Naive B cell (primary cell): ENCODE measurements around the gene FASTK. TPM values are rescaled to one million over a fixed set of nuclear protein-coding genes. Genes with fewer than 3 reads are reported as not detected.

Experiments
- ATAC-seq, 2 donors: fragments of 150-1000 bp; cut with Tn5 transposase; 2 replicates each; pipeline ENCODE4 v1.10.0; 2021; ENCODE audit warnings: low read depth in 2 of 2, mild to moderate bottlenecking in 2 of 2, moderate library complexity in 2 of 2
- DNase-seq: peaks from one replicate; pipeline ENCODE4 v3.0.0; 2022
- H3K27ac Mint-ChIP-seq, 6 donors: one replicate each; pipeline ENCODE4 v1.8.0; 2020 to 2022; ENCODE audit warnings: mild to moderate bottlenecking in 6 of 6, mixed read lengths in 6 of 6, moderate library complexity in 5 of 6, inconsistent platforms in 2 of 6
- H3K27me3 Mint-ChIP-seq, 3 donors: one replicate each; pipeline ENCODE4 v1.8.0; 2021 to 2022; ENCODE audit warnings: mixed read lengths in 3 of 3, mild to moderate bottlenecking in 1 of 3
- H3K36me3 Mint-ChIP-seq, 2 donors: one replicate each; pipeline ENCODE4 v1.8.0; 2020 to 2022; ENCODE audit warnings: mixed read lengths in 2 of 2, inconsistent platforms in 1 of 2, mild to moderate bottlenecking in 1 of 2
- H3K4me1 Mint-ChIP-seq, 3 donors: one replicate each; pipeline ENCODE4 v1.8.0; 2020 to 2022; ENCODE audit warnings: mixed read lengths in 3 of 3, inconsistent platforms in 1 of 3, mild to moderate bottlenecking in 1 of 3, moderate library complexity in 1 of 3
- H3K4me3 Mint-ChIP-seq, 8 donors: one replicate each; pipeline ENCODE4 v1.8.0; 2020 to 2022; ENCODE audit warnings: mild to moderate bottlenecking in 8 of 8, mixed read lengths in 8 of 8, moderate library complexity in 8 of 8, inconsistent platforms in 2 of 8
- H3K9me3 Mint-ChIP-seq, 7 donors: one replicate each; pipeline ENCODE4 v1.8.0; 2020 to 2022; ENCODE audit warnings: mixed read lengths in 7 of 7, mild to moderate bottlenecking in 5 of 7, inconsistent platforms in 2 of 7, moderate library complexity in 1 of 7
- polyA plus RNA-seq, 6 donors: library from polyadenylated mRNA; unstranded; fragments of 300-500 nt; fragmentation: Illumina TruSeq; gene quantifications; one replicate each; pipeline ENCODE4 v1.2.3, GENCODE V29; 2021; ENCODE audit warnings: low read depth in 6 of 6

Gene FASTK
- polyA plus RNA-seq, 6 donors from 2014 or later: 31.6 to 52.0 (median 38.1) TPM

GRCh38 chr7:151115121-151115835, 34.7 kb upstream of the FASTK start:
- Mint-ChIP-seq H3K27ac (no peak overlapping the region), H3K4me3 (peak overlapping the region in 6 of 8 donors; percentile 15 to 72 (median 48)), H3K4me1 (peaks cover 0 to 9% (median 0%) of the 10 kb centered on the region in 3 donors), H3K36me3 (no peaks in the 10 kb centered on the region), H3K9me3 (no peaks in the 10 kb centered on the region), H3K27me3 (peaks cover 22 to 58% (median 48%) of the 10 kb centered on the region in 3 donors)
- DNase-seq: no peak
- peak; percentile 25 to 40 for ATAC-seq

GRCh38 chr7:151114151-151115090, 33.8 kb upstream of the FASTK start:
- no peak for DNase-seq
- H3K36me3 Mint-ChIP-seq: no peaks in the 10 kb centered on the region
- no peak for ATAC-seq

GRCh38 chr7:151113344-151114150, 32.9 kb upstream of the FASTK start:
- no peaks in the 10 kb centered on the region for H3K9me3 Mint-ChIP-seq
- no peak for ATAC-seq
- H3K27ac Mint-ChIP-seq: no peak overlapping the region
- H3K4me1 Mint-ChIP-seq: peaks cover 0 to 7% (median 0%) of the 10 kb centered on the region in 3 donors
- no peak for DNase-seq
- H3K36me3 Mint-ChIP-seq: no peaks in the 10 kb centered on the region
- H3K27me3 Mint-ChIP-seq: peaks cover 15 to 60% (median 41%) of the 10 kb centered on the region in 3 donors
- peak overlapping the region in 7 of 8 donors; percentile 3 to 77 (median 47) for H3K4me3 Mint-ChIP-seq

More at GRCh38 chr7:151114151-151115090, 33.8 kb upstream of the FASTK start:
- Mint-ChIP-seq H3K4me1 (peaks cover 0 to 9% (median 0%) of the 10 kb centered on the region in 3 donors), H3K27ac (no peak overlapping the region), H3K9me3 (no peaks in the 10 kb centered on the region), H3K4me3 (peak overlapping the region in 5 of 8 donors; percentile 3 to 49 (median 29)), H3K27me3 (peaks cover 22 to 65% (median 50%) of the 10 kb centered on the region in 3 donors)

GRCh38 chr7:151110941-151111645, 30.5 kb upstream of the FASTK start:
- no peaks in the 10 kb centered on the region for H3K36me3 Mint-ChIP-seq

DNA sequence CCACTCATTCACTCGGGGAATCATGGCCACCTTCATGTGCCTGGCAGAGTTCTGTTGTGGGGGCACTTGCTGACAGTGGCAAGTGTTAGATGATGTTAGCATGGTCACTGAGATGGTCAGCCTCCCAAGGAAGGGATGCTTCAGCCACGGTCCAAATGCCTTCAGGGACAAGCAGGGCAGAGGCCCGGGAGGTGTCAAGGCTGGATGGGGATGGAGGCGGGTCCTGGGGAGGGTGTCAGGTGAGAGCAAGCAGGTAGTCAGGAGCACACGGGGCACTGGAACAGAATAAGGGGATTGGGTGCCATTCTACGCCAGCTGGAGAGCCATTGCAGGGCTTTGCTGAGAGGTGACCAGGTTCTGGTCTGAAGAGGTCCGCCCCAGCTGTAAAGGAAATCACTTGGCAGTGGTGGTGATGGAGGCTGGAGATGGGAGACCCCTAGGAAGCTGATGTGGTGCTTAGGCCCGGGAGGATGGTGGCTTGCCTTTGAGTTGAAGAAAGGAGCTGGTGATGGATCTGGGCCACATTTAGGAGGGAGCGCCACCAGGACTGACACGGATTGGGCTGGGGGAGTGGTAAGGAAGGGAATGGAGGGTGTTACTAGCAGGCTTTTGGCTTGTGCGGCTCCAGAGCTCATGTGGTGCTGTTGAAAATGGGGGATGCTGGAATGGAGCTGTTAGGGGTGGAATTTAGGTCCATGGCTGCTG, 29.8 kb upstream of the FASTK start:
- no peak overlapping the region for H3K4me3 Mint-ChIP-seq
- H3K4me1 Mint-ChIP-seq: peaks cover 0 to 2% (median 0%) of the 10 kb centered on the region in 3 donors
- no peak for DNase-seq
- no peaks in the 10 kb centered on the region for H3K36me3 Mint-ChIP-seq
- H3K27ac Mint-ChIP-seq: no peak overlapping the region
- H3K9me3 Mint-ChIP-seq: no peaks in the 10 kb centered on the region
- no peak for ATAC-seq
- H3K27me3 Mint-ChIP-seq: peaks cover 12 to 38% (median 23%) of the 10 kb centered on the region in 3 donors

More at GRCh38 chr7:151110941-151111645, 30.5 kb upstream of the FASTK start:
- Mint-ChIP-seq H3K27ac (no peak overlapping the region), H3K4me1 (peaks cover 0 to 7% (median 0%) of the 10 kb centered on the region in 3 donors), H3K27me3 (peaks cover 12 to 43% (median 30%) of the 10 kb centered on the region in 3 donors), H3K4me3 (no peak overlapping the region), H3K9me3 (no peaks in the 10 kb centered on the region)
- peak; percentile 88 to 90 for ATAC-seq
- DNase-seq: peak; percentile 63

DNA sequence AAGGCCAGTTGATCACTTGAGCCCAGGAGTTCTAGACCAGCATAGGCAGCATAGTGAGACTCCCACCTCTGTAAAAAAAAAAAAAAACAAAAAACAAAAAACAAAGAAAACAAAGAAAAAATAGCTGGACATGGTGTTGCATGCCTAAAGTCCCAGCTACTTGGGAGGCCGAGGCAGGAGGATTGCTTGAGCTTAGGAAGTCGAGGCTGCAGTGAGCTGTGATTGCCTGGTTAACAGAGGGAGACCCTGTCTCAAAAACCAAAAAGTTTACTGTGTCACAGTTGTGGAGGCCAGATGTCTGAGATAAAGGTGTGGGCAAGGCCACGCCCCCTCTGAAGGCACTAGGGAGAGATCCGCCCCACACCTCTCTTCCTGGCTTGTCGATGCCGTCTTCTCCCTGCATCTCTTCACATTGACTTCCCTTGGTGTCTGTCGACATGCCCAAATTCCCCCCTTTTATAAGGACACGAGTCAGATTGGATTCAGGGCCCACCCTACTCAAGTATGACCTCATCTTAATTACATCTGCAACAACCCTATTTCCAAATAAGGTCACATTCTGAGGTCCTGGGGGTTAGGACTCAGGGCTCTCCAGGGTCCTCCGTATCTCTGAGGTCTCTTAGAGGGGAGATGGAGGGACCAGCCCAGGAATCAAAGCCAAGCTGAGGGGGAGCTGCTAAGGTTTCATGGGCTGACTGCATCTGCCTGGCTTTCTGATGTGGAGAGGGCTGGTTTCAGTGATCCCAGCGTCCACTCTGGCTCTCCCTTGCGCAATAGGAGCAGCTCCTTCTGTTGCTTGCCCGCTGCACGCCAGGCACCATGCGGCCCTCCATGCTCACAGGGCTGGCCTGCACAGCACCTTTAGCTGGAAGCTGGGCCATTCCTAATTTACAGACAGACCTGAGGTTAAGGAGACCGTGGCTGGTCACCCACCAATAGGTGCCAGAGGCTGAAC, 28.8 kb upstream of the FASTK start:
- H3K27ac Mint-ChIP-seq: no peak overlapping the region

DNA sequence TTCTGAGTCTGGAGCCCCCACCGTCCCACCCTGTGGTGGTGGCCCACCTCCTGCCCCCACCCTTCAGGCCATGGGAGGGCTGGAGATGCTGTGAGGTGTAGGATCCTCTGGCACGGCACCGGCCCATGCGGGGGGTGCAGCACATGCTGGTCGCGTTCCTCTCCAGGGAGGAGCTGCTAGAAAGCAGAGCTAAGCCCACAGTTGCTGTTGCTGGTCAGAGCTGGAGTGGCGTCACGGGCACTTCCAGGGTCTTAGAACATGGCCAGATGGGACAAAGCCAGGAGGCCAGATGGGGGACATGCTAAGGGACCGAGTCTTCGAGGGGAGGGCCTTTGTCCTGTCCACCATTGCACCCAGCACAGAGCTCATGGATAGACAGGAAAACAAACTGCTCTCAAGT, 27.3 kb upstream of the FASTK start:
- no peak overlapping the region for H3K27ac Mint-ChIP-seq
- H3K4me3 Mint-ChIP-seq: no peak overlapping the region
- ATAC-seq (no peak), DNase-seq (no peak)
- peaks cover 11 to 46% (median 31%) of the 10 kb centered on the region in 3 donors for H3K27me3 Mint-ChIP-seq
- H3K9me3 Mint-ChIP-seq: no peaks in the 10 kb centered on the region
- H3K4me1 Mint-ChIP-seq: no peaks in the 10 kb centered on the region
- no peaks in the 10 kb centered on the region for H3K36me3 Mint-ChIP-seq

More for the DNA sequence above, 28.8 kb upstream of the FASTK start:
- no peaks in the 10 kb centered on the region for H3K36me3 Mint-ChIP-seq
- no peak overlapping the region for H3K4me3 Mint-ChIP-seq
- peaks cover 17 to 43% (median 29%) of the 10 kb centered on the region in 3 donors for H3K27me3 Mint-ChIP-seq
- ATAC-seq (no peak), DNase-seq (no peak)
- H3K9me3 Mint-ChIP-seq: no peaks in the 10 kb centered on the region
- H3K4me1 Mint-ChIP-seq: peaks cover 0 to 2% (median 0%) of the 10 kb centered on the region in 3 donors

DNA sequence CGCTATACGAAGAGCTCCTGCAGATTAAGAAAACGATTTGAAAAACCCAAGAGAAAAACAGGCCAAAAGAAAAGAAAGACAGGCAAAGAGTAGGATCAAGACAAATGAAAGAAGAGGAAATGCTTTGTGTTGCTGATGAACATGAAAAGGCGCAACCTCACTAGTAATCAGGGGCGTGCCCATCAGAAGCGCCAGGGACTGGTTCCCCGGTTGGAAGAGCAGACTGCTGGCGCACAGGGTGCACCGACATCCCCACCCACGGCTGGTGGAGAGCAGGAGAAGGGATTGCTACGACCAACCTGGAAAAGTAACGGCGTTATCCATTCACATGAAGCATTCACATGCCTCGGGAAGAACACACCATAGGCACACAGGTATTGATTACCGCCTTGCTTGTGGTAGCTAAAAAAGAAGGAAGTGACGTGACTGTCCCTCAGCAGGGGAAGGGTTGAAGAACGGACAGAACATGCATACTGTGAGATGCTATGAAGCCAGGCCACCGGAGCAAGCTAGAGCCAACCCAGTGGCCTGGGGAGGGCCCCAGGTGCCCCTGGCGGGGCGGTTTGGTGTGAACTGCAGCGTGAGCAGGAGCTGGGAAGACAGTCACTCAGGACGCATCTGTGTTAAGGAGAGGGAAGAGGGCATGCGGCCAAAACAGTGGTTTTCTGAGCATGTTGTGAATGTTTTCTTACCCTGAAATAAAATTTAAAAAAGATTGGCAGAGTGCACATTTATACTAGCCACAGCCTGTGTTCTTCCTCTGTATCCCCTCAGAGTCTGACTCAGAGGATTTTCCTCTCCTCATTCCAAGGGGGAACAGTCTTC, 24.0 kb upstream of the FASTK start:
- ATAC-seq (no peak), DNase-seq (no peak)
- H3K4me1 Mint-ChIP-seq: no peaks in the 10 kb centered on the region
- peak overlapping the region in 2 of 6 donors; percentile 23 to 68 for H3K27ac Mint-ChIP-seq
- no peaks in the 10 kb centered on the region for H3K36me3 Mint-ChIP-seq
- H3K27me3 Mint-ChIP-seq: peaks cover 9 to 24% (median 11%) of the 10 kb centered on the region in 3 donors
- no peak overlapping the region for H3K4me3 Mint-ChIP-seq
- H3K9me3 Mint-ChIP-seq: no peaks in the 10 kb centered on the region

DNA sequence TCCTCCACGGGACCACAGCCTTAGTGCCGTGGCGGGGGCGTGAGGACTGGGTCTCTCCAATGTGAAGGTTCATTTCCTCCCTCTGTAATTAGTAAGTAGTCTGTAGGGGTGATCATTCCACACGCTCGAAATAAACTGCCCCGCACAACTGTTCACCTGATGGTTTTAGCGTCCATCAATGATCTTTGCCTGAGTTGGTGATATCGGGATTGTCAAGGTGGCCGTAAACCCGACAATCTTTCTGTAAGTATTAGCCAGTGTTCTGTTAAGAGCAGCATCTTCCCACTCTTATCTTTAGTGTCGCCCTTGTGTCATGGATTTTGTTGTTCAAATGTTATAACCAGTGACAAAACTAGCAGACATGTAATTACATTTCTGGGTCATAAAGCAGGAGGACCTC, 23.4 kb upstream of the FASTK start:
- DNase-seq (no peak), ATAC-seq (no peak)
- Mint-ChIP-seq H3K4me3 (no peak overlapping the region), H3K27me3 (peaks cover 9 to 18% (median 11%) of the 10 kb centered on the region in 3 donors), H3K9me3 (no peaks in the 10 kb centered on the region), H3K27ac (peak overlapping the region in 2 of 6 donors; percentile 4 to 6), H3K36me3 (no peaks in the 10 kb centered on the region), H3K4me1 (no peaks in the 10 kb centered on the region)

DNA sequence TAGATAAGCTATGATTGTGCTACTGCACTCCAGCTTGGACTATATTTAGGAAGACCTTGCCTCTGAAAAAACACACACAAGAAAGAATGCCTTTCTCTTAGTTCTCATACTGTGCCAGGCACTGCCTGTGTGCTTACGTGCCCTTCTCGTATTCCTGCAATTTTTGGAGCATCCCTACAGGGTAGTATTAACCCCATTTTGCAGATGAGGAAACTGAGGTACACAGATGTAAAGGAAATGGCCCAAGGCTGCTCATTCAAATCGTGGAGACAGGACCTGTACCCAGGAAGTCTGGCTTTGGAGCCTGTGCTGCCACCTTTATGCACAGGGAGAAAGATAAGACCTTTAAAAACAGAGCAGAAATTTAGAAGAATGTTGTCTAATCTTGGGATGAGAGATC, 22.4 kb upstream of the FASTK start:
- peaks cover 9 to 18% (median 11%) of the 10 kb centered on the region in 3 donors for H3K27me3 Mint-ChIP-seq
- DNase-seq: no peak
- H3K36me3 Mint-ChIP-seq: no peaks in the 10 kb centered on the region
- H3K27ac Mint-ChIP-seq: no peak overlapping the region
- H3K9me3 Mint-ChIP-seq: no peaks in the 10 kb centered on the region
- no peak for ATAC-seq
- no peak overlapping the region for H3K4me3 Mint-ChIP-seq
- no peaks in the 10 kb centered on the region for H3K4me1 Mint-ChIP-seq
